Coronary artery (tissue), 2 donors: ENCODE data around the gene OTOP2.
"Not testable (repeated sequence)": the region's sequence is repeated elsewhere in the genome, so short reads cannot be mapped to it uniquely, and the experiment has no call there.

Source experiments
- DNase-seq: peaks from one replicate; pipeline ENCODE4 v3.0.0-alpha.2; 2017; ENCODE audit warnings: low spot score
- H3K27ac ChIP-seq, 2 donors: fragments of 200-600 bp; sonication (generic); one replicate each; pipeline ENCODE4 v1.5.1; 2016 to 2019
- H3K4me3 ChIP-seq: fragments of 200-600 bp; sonication (generic); 2 replicates; pipeline ENCODE4 v1.5.1; 2016; ENCODE audit warnings: mild to moderate bottlenecking, moderate library complexity
- TF ChIP-seq, protein P1 (sequence below): fragments of 200-600 bp; sonication (generic); IDR thresholded peaks from one replicate; pipeline ENCODE4 v1.5.1; 2019; ENCODE audit warnings: antibody characterized with exemption

OTOP2 gene

DNA sequence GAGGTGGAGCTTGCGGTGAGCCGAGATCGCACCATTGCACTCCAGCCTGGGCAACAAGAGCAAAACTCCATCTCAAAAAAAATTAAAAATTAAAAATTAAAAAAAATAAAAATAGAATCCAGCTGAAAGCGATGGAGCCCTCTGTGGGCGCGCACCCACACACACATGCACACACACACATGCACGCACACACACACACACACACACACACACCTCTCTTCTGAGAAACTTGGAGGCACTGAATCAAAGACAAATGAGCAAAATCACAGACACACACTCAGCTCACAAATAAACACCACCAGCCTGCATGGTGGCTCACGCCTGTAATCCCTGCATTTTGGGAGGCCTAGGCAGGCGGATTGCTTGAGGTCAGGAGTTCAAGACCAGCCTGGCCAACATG lies 21.0 kb upstream of the OTOP2 start:
- Histone ChIP-seq H3K27ac (no peak overlapping the region), H3K4me3 (no peak overlapping the region)
- TF ChIP-seq, protein P1, sequence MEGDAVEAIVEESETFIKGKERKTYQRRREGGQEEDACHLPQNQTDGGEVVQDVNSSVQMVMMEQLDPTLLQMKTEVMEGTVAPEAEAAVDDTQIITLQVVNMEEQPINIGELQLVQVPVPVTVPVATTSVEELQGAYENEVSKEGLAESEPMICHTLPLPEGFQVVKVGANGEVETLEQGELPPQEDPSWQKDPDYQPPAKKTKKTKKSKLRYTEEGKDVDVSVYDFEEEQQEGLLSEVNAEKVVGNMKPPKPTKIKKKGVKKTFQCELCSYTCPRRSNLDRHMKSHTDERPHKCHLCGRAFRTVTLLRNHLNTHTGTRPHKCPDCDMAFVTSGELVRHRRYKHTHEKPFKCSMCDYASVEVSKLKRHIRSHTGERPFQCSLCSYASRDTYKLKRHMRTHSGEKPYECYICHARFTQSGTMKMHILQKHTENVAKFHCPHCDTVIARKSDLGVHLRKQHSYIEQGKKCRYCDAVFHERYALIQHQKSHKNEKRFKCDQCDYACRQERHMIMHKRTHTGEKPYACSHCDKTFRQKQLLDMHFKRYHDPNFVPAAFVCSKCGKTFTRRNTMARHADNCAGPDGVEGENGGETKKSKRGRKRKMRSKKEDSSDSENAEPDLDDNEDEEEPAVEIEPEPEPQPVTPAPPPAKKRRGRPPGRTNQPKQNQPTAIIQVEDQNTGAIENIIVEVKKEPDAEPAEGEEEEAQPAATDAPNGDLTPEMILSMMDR: no peak
- DNase-seq: no peak

DNA sequence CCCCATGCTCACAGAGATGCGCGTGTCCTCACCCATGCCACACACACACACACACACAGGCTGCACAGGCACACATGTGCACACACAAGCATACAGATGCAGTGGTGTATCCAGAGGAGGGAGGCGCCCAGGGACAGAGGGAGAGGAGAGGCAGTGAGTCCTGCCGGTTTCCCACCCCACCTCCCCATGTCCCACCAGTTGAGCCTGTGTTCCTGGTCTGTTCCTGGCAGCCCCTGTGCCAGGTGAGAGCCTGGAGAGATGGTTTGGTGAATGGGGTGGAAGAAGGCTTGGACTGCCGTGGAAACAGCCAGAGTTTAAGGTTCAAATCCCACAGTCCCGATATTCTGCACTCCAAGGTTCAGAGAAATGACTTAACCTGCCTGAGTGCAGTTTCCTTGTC lies 20.4 kb upstream of the OTOP2 start:
- no peak overlapping the region for H3K4me3 ChIP-seq
- no peak for DNase-seq
- H3K27ac ChIP-seq: no peak overlapping the region
- TF ChIP-seq, protein P1: no peak

DNA sequence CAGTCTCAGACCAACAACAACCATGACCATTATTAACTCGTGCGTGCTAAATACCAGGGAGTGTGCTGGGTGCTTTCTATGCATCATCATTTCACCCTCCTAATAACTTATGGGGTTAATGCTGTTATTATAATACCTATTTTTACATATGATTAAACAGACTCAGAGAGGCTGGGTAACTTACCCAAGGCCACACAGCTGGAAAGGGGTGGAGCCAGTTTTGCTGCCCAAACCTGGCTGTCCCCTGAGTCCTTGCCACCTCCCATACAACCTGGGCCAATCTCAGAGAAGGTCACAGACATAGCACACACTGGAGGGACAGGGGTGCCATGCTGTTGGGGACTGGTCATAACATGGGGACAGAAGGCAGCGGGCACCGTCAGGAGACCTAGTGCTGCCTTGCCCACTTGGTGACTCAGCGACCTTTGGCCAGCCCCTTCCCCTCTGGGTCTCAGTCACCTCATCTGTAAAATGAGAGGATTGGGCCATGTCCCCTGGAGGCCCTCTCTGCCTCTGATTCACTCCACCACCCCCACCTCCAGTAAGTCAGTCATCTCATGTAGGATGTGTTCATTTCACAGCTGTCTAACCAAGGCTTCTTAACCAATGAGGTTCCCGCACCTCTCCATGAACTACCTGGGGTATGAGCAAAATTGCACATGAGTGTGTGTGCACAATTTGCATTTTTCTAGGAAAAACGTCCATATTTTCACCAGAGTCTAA lies 19.2 kb upstream of the OTOP2 start:
- no peak for DNase-seq
- Histone ChIP-seq H3K4me3 (no peak overlapping the region), H3K27ac (no peak overlapping the region)
- TF ChIP-seq, protein P1: no peak

DNA sequence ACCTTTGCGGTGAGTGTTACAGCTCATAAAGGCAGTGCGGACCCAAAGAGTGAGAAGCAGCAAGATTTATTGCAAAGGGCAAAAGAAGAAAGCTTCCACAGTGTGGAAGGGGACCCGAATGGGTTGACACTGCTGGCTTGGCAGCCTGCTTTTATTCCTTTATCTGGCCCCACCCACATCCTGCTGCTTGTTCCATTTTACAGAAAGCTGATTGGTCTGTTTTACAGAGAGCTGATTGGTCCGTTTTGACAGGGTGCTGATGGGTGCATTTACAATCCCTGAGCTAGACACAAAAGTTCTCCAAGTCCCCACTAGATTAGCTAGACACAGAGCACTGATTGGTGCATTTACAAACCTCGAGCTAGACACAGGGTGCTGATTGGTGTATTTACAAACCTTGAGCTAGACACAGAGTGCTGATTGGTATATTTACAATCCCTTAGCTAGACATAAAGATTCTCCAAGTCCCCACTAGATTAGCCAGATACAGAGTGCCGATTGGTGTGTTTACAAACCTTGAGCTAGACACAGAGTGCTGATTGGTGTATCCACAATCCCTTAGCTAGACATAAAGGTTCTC lies 17.8 kb upstream of the OTOP2 start:
- not testable (repeated sequence) for H3K4me3 ChIP-seq, H3K27ac ChIP-seq, DNase-seq

DNA sequence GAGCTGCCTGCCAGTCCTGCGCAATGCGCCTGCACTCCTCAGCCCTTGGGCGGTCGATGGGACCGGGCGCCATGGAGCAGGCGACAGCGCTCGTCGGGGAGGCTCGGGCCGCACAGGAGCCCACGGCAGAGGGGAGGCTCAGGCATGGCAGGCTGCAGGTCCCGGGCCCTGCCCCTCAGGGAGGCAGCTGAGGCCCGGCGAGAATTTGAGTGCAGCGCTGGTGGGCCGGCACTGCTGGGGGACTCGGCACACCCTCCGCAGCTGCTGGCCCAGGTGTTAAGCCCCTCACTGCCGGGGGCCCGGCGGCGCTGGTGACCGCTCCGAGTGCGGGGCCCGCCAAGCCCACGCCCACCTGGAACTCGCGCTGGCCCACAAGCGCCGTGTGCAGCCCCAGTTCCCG lies 17.1 kb upstream of the OTOP2 start:
- TF ChIP-seq, protein P1: no peak
- H3K4me3 ChIP-seq: no peak overlapping the region
- no peak for DNase-seq
- no peak overlapping the region for H3K27ac ChIP-seq

DNA sequence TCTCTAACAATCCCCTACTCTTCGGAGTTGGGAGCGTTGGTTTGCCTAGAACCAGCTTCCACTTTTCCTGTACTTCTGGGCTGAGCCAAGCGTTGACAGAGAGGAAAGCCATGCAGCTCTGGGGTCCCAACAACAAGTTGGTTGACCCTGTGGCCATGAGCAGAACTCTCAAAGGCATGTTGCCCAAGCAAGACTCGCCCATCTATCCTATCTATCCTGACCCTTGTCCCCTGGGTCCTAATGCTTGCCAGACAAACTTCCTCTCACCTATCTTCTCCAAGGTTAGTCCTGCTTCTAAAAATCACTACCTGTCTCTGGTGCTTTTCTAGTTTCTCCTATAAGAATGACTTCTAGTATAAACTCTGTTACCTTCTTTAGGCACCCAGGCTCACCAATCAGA lies 15.0 kb upstream of the OTOP2 start:
- not testable (repeated sequence) for H3K27ac ChIP-seq, DNase-seq, H3K4me3 ChIP-seq

DNA sequence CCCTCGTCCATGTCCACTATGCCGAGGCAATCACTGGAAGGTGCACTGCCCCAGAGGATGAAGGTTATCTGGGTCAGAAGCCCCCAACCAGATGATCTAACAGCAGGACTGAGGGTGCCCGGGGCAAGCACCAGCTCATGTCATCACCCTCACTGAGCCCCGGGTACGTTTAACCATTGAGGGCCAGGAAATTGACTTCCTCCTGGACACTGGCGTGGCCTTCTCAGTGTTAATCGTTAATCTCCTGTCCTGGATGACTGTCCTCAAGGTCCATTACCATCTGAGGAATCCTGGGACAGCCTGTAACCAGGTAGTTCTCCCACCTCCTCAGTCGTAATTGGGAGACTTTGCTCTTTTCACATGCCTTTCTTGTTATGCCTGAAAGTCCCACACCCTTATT lies 12.7 kb upstream of the OTOP2 start:
- DNase-seq, H3K27ac ChIP-seq: not testable (repeated sequence)

DNA sequence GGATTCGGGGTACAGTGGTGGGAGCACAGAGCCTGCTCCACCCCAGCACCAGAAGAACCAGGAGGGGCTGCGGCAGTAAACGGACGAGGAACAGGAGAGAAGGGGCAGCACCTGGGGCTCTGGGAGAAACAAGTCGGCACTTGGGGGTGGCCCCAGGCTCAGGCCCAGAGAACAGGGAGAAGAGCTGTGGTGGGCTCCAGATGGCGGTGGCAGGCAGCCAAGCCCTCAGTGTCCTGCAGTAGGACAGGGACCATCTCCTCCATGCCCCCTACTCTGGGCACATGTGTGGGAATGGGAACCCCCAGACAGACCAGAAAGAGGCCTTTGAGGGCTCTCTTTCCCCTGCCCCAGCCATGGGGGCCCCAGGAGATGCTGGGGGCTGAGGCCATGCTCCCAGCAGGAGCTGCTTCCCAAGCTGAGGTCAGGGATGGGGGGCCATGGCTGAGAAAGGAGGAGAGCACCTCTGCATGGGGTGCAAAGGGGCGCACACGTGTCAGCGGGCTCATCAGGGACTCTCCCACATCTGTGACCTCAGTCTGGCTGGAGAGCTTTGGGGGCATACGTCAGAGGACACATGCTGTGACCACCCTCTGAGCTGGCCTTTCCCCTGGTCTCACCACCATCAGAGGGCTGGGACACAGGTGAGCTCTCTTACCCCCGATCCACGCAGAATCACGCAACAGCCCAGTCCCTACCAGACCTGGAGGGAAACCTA lies 7.8 kb upstream of the OTOP2 start:
- H3K4me3 ChIP-seq: no peak overlapping the region
- no peak for DNase-seq
- TF ChIP-seq, protein P1: no peak

More for the DNA sequence above, 12.7 kb upstream of the OTOP2 start:
- H3K4me3 ChIP-seq: not testable (repeated sequence)

More for the DNA sequence above, 7.8 kb upstream of the OTOP2 start:
- no peak overlapping the region for H3K27ac ChIP-seq
